PC-3 (cell line): ENCODE results near the gene FCAMR. TPM values are rescaled to one million over a fixed set of nuclear protein-coding genes. Genes with fewer than 3 reads are reported as not detected.

ENCODE experiments used
- ATAC-seq: fragments of 200-7000 bp; cut with Tn5 transposase; 2 replicates; pipeline ENCODE4 v1.9.1; 2020; ENCODE audit warnings: mild to moderate bottlenecking, moderate library complexity
- BruUV-seq: library from RNA; stranded (reverse); fragments of 400-500 nt; replicated peaks from 2 replicates; lab custom pipeline; 2021; lab: Mats Ljungman, UMichigan
- CTCF ChIA-PET: fragments of 300-600 bp; sonication (Branson Sonifier 250); formaldehyde crosslinking; loops from one replicate; lab custom pipeline; 2022; ENCODE audit warnings: antibody characterized with exemption; lab: Charles Lee
- POLR2A ChIA-PET: fragments of 300-600 bp; sonication (Branson Sonifier 250); formaldehyde crosslinking; loops from one replicate; lab custom pipeline; 2022; ENCODE audit warnings: antibody characterized with exemption; ENCODE audit not compliant: unreplicated experiment; lab: Charles Lee
- DNase-seq: peaks from one replicate; pipeline ENCODE4 v3.0.0-alpha.2; 2015
- H2AFZ ChIP-seq: fragments of 300-600 bp; sonication (generic); 2 replicates; pipeline ENCODE4 v1.6.0; 2016; ENCODE audit warnings: antibody characterized with exemption, low read length
- H3F3A ChIP-seq: fragments of 300-600 bp; sonication (generic); one replicate; pipeline ENCODE4 v1.6.0; 2017; ENCODE audit warnings: antibody characterized with exemption, low read length, control low read depth, mild to moderate bottlenecking; ENCODE audit not compliant: unreplicated experiment
- H3K27ac ChIP-seq: fragments of 300-600 bp; sonication (generic); 2 replicates; pipeline ENCODE4 v1.5.1; 2016; ENCODE audit warnings: mild to moderate bottlenecking, low read length
- H3K27me3 ChIP-seq: fragments of 300-600 bp; sonication (generic); 2 replicates; pipeline ENCODE4 v1.6.1; 2016; ENCODE audit warnings: low read length, mixed read lengths
- H3K36me3 ChIP-seq: fragments of 300-600 bp; sonication (generic); 2 replicates; pipeline ENCODE4 v1.6.1; 2016; ENCODE audit warnings: low read depth, mixed run types, low read length, mixed read lengths
- H3K4me1 ChIP-seq: fragments of 300-600 bp; sonication (generic); 2 replicates; pipeline ENCODE4 v1.5.1; 2016; ENCODE audit warnings: low read length; ENCODE audit not compliant: insufficient read depth
- H3K4me2 ChIP-seq: fragments of 300-600 bp; sonication (generic); 2 replicates; pipeline ENCODE4 v1.6.0; 2016; ENCODE audit warnings: low read length
- H3K4me3 ChIP-seq: fragments of 300-600 bp; sonication (generic); 2 replicates; pipeline ENCODE4 v1.5.1; 2016; ENCODE audit warnings: mild to moderate bottlenecking, low read length, mixed read lengths
- H3K79me2 ChIP-seq: fragments of 300-600 bp; sonication (generic); 2 replicates; pipeline ENCODE4 v1.6.1; 2017; ENCODE audit warnings: low read length, mixed read lengths
- H3K9ac ChIP-seq: fragments of 300-600 bp; sonication (generic); 2 replicates; pipeline ENCODE4 v1.6.0; 2016; ENCODE audit warnings: mild to moderate bottlenecking, low read length
- H3K9me2 ChIP-seq: fragments of 300-600 bp; sonication (generic); replicated peaks from 2 replicates; pipeline ENCODE4 v1.6.1; 2016; ENCODE audit warnings: mixed run types, low read length, mixed read lengths
- H3K9me3 ChIP-seq: fragments of 300-600 bp; sonication (generic); 2 replicates; pipeline ENCODE4 v1.6.1; 2016; ENCODE audit warnings: low read length, mixed read lengths
- H4K20me1 ChIP-seq: fragments of 300-600 bp; sonication (generic); 2 replicates; pipeline ENCODE4 v1.6.1; 2016; ENCODE audit warnings: low read length, mixed read lengths
- EZH2 ChIP-seq: fragments of 300-600 bp; sonication (generic); IDR thresholded peaks from one replicate; pipeline ENCODE4 v1.6.1; 2017; ENCODE audit warnings: antibody characterized with exemption, mild to moderate bottlenecking, low read length; ENCODE audit not compliant: unreplicated experiment
- EZH2phosphoT487 ChIP-seq: fragments of 300-600 bp; sonication (generic); IDR thresholded peaks from 2 replicates; pipeline ENCODE4 v1.6.1; 2018; ENCODE audit warnings: mild to moderate bottlenecking, antibody characterized with exemption, low read length, borderline replicate concordance
- intact Hi-C: fragments of 100-400 bp; cut with micrococcal nuclease; formaldehyde crosslinking; loops from 2 replicates; pipeline ENCODE4 v1.9.0; 2023
- total RNA-seq: library from RNA; depleted of rRNA; stranded (reverse); fragments of >200 nt; gene quantifications from 2 replicates; pipeline ENCODE4 v1.2.3, GENCODE V29; 2014
- TF ChIP-seq, protein P1 (sequence below): fragments of 300-600 bp; sonication (generic); conservative IDR thresholded peaks from 2 replicates; pipeline ENCODE4 v1.5.1; 2017; ENCODE audit warnings: antibody characterized with exemption, low read depth, mild to moderate bottlenecking, low read length

FCAMR gene
- total RNA-seq, 1 experiment from 2014 or later: not detected

DNA sequence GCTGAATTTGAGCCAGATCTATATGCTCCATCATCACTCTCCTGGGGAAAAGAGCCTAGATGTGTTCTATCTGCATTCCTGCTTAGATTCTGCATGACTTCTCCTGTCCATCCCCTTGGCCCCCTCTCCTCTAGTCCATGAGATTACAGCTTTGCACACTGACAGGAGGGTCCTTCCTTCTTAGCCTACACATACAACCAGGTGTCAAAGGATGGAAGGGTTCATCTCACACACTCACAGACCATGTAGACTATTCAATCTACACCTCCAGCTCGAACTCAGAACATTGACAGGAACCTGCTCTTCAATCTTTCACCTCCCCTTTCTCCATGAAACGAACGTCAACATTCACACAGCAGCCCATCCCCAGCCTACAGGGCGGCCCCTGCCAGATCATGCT lies 48.4 kb upstream of the FCAMR start:
- ATAC-seq (no peak), DNase-seq (peak; percentile 27)
- peak overlapping the region; percentile 38 for H3K4me2 ChIP-seq
- H4K20me1 ChIP-seq: no peaks in the 10 kb centered on the region
- H3K4me3 ChIP-seq: no peak overlapping the region
- intact Hi-C loops: loop anchor here (1.0 kb wide), 1 partner anchor 9 kb away; no protein-coding TSS in a partner anchor
- CTCF ChIA-PET: interaction anchor here (3.7 kb wide), 1 partner anchor 36 kb away, joined by 22 read pairs; no protein-coding TSS in a partner anchor
- TSS peak; percentile 72 for BruUV-seq
- H3K36me3 ChIP-seq: peaks cover 23% of the 10 kb centered on the region; the same call in 1 of the 2 replicates
- H3K9me3 ChIP-seq: no peaks in the 10 kb centered on the region
- H3K4me1 ChIP-seq: peaks cover 64% of the 10 kb centered on the region
- H3K27me3 ChIP-seq: no peaks in the 10 kb centered on the region
- H3K9ac ChIP-seq: peak overlapping the region; percentile 86
- peak overlapping the region; percentile 95 for H3K27ac ChIP-seq
- no peaks in the 10 kb centered on the region for H3K9me2 ChIP-seq
- H3K79me2 ChIP-seq: peaks cover 26% of the 10 kb centered on the region
- no peak overlapping the region for H2AFZ ChIP-seq
- POLR2A ChIA-PET: interaction anchor here (0.6 to 5.8 kb wide), 9 partner anchors 9 to 34 kb away, joined by 3 to 97 read pairs (median 5); partner anchors contain the start of gene C1orf116
- peaks cover 17% of the 10 kb centered on the region for H3F3A ChIP-seq
- no peak for TF ChIP-seq EZH2phosphoT487
- TF ChIP-seq, protein P1, sequence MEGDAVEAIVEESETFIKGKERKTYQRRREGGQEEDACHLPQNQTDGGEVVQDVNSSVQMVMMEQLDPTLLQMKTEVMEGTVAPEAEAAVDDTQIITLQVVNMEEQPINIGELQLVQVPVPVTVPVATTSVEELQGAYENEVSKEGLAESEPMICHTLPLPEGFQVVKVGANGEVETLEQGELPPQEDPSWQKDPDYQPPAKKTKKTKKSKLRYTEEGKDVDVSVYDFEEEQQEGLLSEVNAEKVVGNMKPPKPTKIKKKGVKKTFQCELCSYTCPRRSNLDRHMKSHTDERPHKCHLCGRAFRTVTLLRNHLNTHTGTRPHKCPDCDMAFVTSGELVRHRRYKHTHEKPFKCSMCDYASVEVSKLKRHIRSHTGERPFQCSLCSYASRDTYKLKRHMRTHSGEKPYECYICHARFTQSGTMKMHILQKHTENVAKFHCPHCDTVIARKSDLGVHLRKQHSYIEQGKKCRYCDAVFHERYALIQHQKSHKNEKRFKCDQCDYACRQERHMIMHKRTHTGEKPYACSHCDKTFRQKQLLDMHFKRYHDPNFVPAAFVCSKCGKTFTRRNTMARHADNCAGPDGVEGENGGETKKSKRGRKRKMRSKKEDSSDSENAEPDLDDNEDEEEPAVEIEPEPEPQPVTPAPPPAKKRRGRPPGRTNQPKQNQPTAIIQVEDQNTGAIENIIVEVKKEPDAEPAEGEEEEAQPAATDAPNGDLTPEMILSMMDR: no peak
- TF ChIP-seq EZH2: no peak

DNA sequence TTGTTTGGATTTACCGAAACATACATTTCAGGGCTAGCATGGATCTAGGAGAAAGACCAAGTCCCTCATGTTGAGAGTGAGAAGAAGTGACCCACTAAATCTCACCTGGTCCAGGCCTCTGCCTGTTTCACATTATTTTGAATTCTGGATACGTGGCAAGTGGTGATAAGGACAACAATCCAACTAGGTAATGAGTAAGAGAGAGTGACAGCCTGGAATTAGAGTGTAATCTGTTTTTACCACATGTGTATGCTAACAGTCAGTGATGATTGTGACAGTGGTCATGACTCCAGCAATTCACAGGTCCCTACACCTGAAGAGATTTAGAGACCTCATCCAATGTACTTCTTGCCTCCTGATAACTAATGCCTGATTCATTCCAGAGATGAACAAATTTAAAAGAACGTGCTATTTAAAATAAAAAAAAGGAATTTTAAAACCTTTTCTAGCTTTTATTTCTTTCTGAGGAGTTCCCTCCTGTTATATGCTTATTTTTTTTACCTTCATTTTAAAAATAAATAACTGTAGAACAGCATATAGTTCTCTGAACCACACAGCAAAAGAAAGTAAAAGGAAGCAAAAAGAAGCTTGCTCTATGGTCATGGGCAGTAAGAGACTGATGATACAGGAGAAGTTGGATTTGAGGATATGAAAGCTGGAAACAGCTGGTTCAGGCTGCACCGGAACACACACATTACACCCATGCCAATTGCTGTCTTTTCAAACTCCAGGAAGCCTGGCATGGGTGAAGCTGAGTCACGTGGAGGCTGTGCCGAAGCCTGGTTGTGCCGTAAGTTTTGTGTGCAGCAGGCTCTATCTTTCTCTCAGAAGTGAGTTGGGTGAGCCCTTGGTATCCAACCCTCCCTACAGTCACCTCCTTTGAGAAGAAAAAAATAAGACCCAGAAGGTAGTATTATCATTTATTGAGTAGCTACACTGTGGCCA lies 47.6 kb upstream of the FCAMR start:
- Histone ChIP-seq H3K9ac (peak overlapping the region; percentile 86), H3K4me2 (peak overlapping the region; percentile 38), H3K79me2 (peaks cover 18% of the 10 kb centered on the region), H3K4me1 (peaks cover 55% of the 10 kb centered on the region), H3K9me3 (no peaks in the 10 kb centered on the region), H3K9me2 (no peaks in the 10 kb centered on the region), H3F3A (peaks cover 17% of the 10 kb centered on the region), H4K20me1 (no peaks in the 10 kb centered on the region), H3K36me3 (peaks cover 14% of the 10 kb centered on the region; the same call in 1 of the 2 replicates), H3K4me3 (no peak overlapping the region), H3K27ac (peak overlapping the region; percentile 95), H2AFZ (no peak overlapping the region), H3K27me3 (no peaks in the 10 kb centered on the region)
- ChIA-PET POLR2A (interaction anchor here (0.6 to 5.8 kb wide), 6 partner anchors 8 to 35 kb away, joined by 4 to 97 read pairs (median 5); partner anchors contain the start of gene C1orf116), CTCF (interaction anchor here (0.5 to 3.7 kb wide), 3 partner anchors 14 to 106 kb away, joined by 3 to 22 read pairs (median 5); no protein-coding TSS in a partner anchor)
- TSS peak; percentile 1 for BruUV-seq
- DNase-seq (peak; percentile 97), ATAC-seq (peak; percentile 50)
- no peak for TF ChIP-seq EZH2phosphoT487
- intact Hi-C loops: loop anchor here (1.0 kb wide), 1 partner anchor 9 kb away; no protein-coding TSS in a partner anchor

DNA sequence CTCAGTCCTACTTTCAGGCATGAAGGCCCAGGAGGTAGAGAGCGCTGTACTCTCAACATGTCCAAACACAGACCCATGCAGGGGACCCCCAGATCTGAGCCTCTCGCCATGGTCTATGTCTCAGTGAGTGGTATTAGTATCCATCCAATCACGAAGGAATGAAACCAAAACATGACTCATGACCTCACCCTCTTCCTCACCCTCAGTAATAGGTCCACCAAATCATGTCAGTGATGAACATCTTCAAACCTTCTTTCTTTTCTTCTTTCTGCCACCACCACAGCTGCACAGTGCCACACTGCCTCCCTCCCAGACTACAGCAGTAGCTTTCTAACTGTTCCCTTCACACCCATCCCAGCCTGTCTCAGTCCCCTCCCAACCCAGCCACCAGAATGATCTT lies 45.5 kb upstream of the FCAMR start:
- no TSS peak for BruUV-seq
- no peak overlapping the region for H3K27ac ChIP-seq
- H3K4me2 ChIP-seq: no peak overlapping the region
- no peak overlapping the region for H2AFZ ChIP-seq
- peaks cover 34% of the 10 kb centered on the region for H3K4me1 ChIP-seq
- H3K4me3 ChIP-seq: no peak overlapping the region
- H3K9ac ChIP-seq: no peak overlapping the region
- no peak for ATAC-seq
- H3K27me3 ChIP-seq: no peaks in the 10 kb centered on the region
- H3K9me3 ChIP-seq: no peaks in the 10 kb centered on the region
- TF ChIP-seq EZH2phosphoT487 (no peak), EZH2 (no peak)
- TF ChIP-seq, protein P1: no peak
- no peaks in the 10 kb centered on the region for H4K20me1 ChIP-seq
- POLR2A ChIA-PET: no interaction called here
- intact Hi-C loops: no loop called here
- DNase-seq: no peak
- no peaks in the 10 kb centered on the region for H3K9me2 ChIP-seq
- CTCF ChIA-PET: no interaction called here
- H3K79me2 ChIP-seq: peaks cover 5% of the 10 kb centered on the region
- H3K36me3 ChIP-seq: no peaks in the 10 kb centered on the region
- peaks cover 11% of the 10 kb centered on the region for H3F3A ChIP-seq
